Ectodermal cell (in vitro differentiated cells): Measurements from ENCODE around the gene RBFA.
"Not testable (repeated sequence)": the region's sequence is repeated elsewhere in the genome, so short reads cannot be mapped to it uniquely, and the experiment has no call there.

Source experiments
- H3K27ac ChIP-seq: 2 replicates; pipeline ENCODE4 v1.7.0; 2013; ENCODE audit warnings: mild to moderate bottlenecking, low read depth, low read length; ENCODE audit not compliant: insufficient read depth, poor library complexity, severe bottlenecking
- H3K27me3 ChIP-seq: 2 replicates; pipeline ENCODE4 v1.7.0; 2013; ENCODE audit warnings: mild to moderate bottlenecking, low read length; ENCODE audit not compliant: insufficient read depth, control insufficient read depth, poor library complexity, severe bottlenecking
- H3K36me3 ChIP-seq: one replicate; pipeline ENCODE4 v1.7.0; 2013; ENCODE audit warnings: low read length; ENCODE audit not compliant: control insufficient read depth, insufficient read depth
- H3K4me1 ChIP-seq: one replicate; pipeline ENCODE4 v1.7.0; 2013; ENCODE audit warnings: low read length; ENCODE audit not compliant: control insufficient read depth, insufficient read depth
- H3K4me3 ChIP-seq: 2 replicates; pipeline ENCODE4 v1.7.0; 2013; ENCODE audit warnings: low read depth, low read length, control low read depth; ENCODE audit not compliant: insufficient read depth
- H3K9me3 ChIP-seq: 2 replicates; pipeline ENCODE4 v1.7.0; 2013; ENCODE audit warnings: mild to moderate bottlenecking, low read length, moderate library complexity; ENCODE audit not compliant: control insufficient read depth
- WGBS, 2 experiments: methylation state at CpG; one replicate each; pipeline ENCODE4 v1.1.7; 2013; ENCODE audit warnings: missing lambda C conversion rate in 2 of 2; 5-methylcytosine and 5-hydroxymethylcytosine counted together

RBFA gene

DNA sequence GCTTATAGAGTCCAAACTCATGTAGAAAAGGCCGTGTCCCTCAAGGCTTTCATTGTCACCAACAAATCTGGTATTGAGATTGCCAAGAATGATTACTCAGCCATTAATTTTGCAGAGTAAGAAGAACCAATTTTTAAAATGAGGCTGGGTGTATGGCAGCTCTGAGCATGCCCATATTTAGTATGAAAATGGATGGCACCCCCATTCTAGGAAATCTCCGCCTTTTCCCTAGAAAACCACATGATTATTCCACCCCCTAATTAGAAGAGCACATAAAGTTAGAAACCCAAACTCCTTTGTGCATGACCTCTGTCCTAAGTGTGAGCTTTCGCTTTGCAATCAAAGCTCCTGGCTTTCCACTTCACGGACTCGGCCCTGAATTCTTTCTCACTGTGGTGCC is 31.8 kb upstream of the RBFA start:
- no peaks in the 10 kb centered on the region for H3K4me1 ChIP-seq
- WGBS, 2 experiments = 91 to 94% methylated on average over 5 of the region's 5 CpGs

DNA sequence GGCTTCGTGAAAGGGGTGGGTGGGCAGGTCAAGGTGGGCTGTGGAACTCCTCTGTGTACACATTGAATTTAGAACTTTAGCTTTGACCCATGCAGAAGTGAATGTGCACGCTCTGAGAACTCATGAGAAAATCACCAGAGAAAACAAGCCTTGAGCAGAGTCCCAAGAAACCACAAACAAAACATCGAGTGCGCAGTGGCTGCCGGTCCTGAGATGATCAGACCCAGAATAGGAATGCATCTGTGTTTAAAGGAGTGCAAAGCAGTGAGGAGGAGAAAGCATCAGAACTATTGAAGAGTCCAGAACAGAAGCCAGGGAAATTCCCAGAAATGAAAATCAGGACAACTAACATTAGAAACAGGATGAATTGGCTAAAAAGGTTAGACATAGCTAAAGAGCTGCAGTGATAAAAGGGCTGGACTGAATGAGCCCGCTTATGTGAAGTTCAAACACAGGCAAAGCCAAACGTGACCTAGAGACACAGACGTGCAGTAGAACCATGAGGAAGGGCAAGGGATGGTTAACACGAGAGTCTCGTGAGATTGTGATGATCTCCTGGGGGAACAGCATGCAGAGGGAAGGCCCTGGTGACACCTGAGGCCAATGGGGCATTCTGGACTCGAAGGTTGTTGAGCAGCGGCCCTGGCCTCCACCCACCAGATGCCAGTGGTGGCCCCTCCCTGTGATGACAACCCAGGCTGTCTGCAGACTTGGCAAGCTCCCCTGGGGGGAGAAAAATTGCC is 29.5 kb upstream of the RBFA start:
- Histone ChIP-seq H3K4me1 (no peaks in the 10 kb centered on the region), H3K36me3 (no peaks in the 10 kb centered on the region), H3K27me3 (no peaks in the 10 kb centered on the region), H3K27ac (no peak overlapping the region), H3K4me3 (no peak overlapping the region), H3K9me3 (peaks cover 2% of the 10 kb centered on the region)
- WGBS, 2 experiments = 92 to 93% methylated on average over 12 of the region's 12 CpGs

More for the DNA sequence above, 31.8 kb upstream of the RBFA start:
- Histone ChIP-seq H3K4me3 (no peak overlapping the region), H3K27ac (no peak overlapping the region), H3K27me3 (no peaks in the 10 kb centered on the region), H3K36me3 (no peaks in the 10 kb centered on the region), H3K9me3 (peaks cover 2% of the 10 kb centered on the region)

DNA sequence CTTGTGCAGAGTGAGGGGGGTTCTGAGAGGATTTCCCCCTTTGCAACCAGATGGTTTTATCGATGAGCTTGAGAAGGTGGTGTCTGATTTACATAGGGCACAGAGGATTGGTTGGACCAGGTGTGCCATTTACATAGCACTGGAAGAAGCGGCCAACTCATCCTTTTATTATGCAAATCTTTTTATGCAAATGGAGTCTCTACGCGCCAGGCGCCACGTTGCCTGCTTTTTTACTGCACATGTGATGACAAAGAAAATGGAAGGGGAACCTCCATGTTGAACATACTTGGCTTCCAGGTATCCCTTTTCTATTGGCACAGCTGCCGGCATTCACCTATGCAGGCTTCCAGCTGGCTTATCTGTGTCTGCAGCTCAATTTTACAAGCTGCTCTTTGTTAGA is 27.5 kb upstream of the RBFA start:
- WGBS, 2 experiments = 59% methylated on average over 7 of the region's 7 CpGs
- Histone ChIP-seq H3K4me3 (no peak overlapping the region), H3K27me3 (no peaks in the 10 kb centered on the region), H3K36me3 (no peaks in the 10 kb centered on the region), H3K4me1 (no peaks in the 10 kb centered on the region), H3K9me3 (no peaks in the 10 kb centered on the region), H3K27ac (no peak overlapping the region)

DNA sequence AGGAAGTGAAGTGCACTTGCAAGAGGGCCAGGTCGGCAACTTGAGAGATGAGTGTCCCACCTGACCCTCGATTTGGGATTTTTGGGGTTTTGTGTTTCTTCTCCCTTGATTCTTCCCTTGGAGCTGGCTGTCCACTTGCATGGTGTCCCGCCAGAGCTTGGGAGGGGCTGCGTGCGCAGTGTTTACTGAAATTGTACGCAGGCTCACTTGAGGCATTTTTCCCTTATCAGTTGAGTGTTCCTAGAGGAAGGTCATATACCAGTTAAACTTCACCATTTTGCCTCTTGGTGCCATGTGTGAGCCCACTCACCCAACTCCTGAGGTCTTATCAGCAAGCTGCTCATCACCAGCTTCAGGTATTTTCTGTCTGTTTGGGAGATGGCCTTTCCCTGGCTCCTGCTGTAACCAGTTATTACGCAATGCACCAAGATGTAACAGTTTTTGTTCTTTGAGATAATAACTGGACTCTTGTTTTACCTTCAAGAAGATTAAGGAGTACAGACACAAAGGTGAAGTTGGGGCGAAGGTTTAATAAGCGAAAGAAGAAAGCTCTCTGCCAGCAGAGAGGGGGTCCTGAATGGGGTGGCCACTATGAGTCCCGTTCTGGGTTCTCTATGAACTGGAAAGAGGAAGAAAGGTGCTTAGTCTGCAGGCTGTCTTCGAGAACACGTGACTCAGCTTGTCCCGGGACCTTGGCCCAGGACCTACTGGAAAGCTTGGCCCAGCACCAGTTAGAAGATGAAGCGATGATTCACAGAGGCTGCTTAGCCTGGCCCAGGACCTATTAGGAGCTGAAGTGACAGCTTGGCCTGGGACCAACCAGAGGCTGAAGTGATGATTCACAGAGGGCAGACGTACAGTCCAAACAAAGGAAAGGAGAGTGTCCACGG is 24.3 kb upstream of the RBFA start:
- no peaks in the 10 kb centered on the region for H3K4me1 ChIP-seq
- H3K27me3 ChIP-seq = no peaks in the 10 kb centered on the region
- H3K36me3 ChIP-seq = no peaks in the 10 kb centered on the region
- H3K9me3 ChIP-seq = peaks cover 4% of the 10 kb centered on the region
- H3K4me3 ChIP-seq = no peak overlapping the region
- H3K27ac ChIP-seq = no peak overlapping the region
- 85 to 88% methylated on average over 16 of the region's 16 CpGs for WGBS, 2 experiments

DNA sequence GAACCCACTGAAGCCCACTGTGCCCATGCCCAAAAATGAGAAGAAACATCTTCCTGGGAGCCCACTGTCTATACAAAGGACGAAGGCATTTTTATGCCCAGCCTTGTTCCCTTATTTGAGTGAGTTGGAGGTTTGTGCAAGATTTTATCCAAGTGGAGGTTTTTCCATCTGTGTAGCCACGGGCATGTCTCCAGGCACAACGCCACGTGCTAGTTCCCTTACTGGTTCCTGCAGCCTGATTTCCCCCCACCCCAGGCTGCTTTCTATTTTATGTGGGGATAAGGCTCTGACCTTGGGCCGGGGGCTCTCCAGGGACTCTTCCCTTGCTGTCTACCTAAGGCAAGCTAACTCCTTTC is 23.7 kb upstream of the RBFA start:
- Histone ChIP-seq H3K9me3 (peaks cover 4% of the 10 kb centered on the region), H3K27ac (no peak overlapping the region), H3K36me3 (no peaks in the 10 kb centered on the region), H3K4me3 (no peak overlapping the region), H3K4me1 (no peaks in the 10 kb centered on the region), H3K27me3 (no peaks in the 10 kb centered on the region)
- WGBS, 2 experiments = 94 to 97% methylated on average over 4 to 5 of the region's 5 CpGs

DNA sequence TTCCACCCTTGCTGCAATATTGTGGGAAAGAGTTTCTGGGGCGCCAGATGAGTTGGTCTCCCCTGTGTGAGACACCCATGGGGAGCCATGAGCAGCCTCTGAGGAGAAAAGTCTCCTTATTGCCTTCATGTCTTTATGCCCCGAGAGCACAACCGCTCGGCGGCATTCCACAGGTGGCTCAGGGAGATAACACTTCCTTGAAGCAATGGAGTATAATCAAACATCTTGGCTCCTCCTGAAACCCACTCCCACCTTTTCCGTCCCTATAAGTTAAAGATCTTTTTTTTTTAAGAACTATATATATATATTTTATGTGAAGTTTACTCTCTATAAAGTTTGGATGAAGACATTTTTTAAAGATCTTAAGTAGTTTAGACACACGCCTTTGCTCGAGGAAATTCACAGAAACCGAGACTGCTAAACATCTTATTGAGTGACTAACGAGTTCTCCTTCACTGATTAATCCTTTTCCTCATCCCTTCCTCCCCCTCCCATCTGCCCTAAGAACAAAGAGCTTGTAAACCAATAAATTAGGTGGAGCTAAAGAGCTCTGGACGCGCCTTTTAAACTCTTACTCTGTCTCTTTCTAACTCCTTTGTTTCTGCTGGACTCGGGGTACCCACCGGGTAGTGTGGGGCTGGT is 22.6 kb upstream of the RBFA start:
- H3K36me3 ChIP-seq, H3K9me3 ChIP-seq, H3K4me1 ChIP-seq, H3K27ac ChIP-seq, H3K27me3 ChIP-seq, H3K4me3 ChIP-seq: not testable (repeated sequence)
- 88 to 92% methylated on average over 13 of the region's 14 CpGs for WGBS, 2 experiments

DNA sequence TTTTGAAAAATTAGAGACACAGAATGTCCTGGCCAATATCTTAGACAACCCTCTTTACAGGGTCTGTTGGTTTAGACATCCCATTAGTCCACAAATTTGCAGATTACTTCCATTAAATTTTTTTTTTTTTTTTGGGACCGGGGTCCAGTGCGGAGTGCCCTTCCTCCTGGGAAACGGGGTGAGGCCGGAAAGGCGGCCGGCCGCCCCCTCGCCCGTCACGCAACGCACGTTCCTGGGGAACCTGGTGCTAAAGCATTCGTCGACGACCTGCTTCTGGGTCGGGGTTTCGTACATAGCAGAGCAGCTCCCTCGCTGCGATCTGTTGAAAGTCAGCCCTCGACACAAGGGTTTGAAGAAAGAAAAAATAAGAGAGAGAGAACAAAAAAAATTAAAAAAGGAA is 21.5 kb upstream of the RBFA start:
- Histone ChIP-seq H3K27ac (no peak overlapping the region), H3K9me3 (peaks cover 4% of the 10 kb centered on the region), H3K27me3 (no peaks in the 10 kb centered on the region), H3K4me3 (no peak overlapping the region), H3K4me1 (no peaks in the 10 kb centered on the region), H3K36me3 (no peaks in the 10 kb centered on the region)
- 93 to 95% methylated on average over 20 of the region's 20 CpGs for WGBS, 2 experiments

DNA sequence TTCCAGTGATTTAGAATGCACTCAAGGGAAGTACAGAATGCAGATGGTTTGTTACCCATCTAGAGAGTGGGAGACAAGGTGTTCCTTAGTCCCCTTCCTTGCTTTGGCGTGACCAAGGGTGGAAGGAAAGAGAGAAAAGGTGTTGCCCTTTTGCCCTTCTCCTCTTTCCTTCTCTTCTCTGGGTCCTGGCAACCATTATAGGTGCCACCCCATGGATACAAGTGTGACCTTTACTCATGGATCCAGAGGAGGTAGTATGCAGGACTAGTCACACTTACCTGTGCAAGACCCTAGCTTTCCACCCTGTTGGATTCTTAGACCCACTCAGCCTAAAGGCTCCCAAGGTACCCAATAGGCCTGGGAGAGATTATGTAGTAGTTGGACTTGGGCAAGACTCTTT is 11.6 kb upstream of the RBFA start:
- Histone ChIP-seq H3K4me1 (no peaks in the 10 kb centered on the region), H3K36me3 (no peaks in the 10 kb centered on the region), H3K27ac (no peak overlapping the region), H3K4me3 (no peak overlapping the region), H3K27me3 (no peaks in the 10 kb centered on the region), H3K9me3 (peaks cover 9% of the 10 kb centered on the region)
- 67 to 72% methylated on average over 1 of the region's 1 CpG for WGBS, 2 experiments

DNA sequence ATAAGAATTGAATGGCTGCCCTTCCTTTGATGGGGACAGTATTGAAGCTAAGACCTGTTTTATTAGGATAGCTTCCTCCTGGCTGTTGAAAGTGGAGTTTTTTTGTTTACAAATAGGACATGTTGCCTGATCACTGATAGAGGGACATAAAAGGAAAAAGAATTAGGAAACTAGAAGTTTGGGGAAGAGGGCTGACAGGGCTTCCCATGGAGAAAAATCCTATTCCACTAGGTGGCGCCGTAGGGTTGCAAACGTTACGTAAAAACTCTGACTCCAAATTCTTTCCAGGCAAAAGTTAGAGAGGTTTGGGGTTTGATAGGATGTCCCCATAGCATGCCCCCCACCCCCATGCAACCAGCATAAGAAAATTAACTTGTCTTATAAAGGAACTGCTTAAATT is 11.1 kb upstream of the RBFA start:
- H3K4me3 ChIP-seq = no peak overlapping the region
- H3K4me1 ChIP-seq = no peaks in the 10 kb centered on the region
- 88 to 89% methylated on average over 4 of the region's 4 CpGs for WGBS, 2 experiments
- peaks cover 9% of the 10 kb centered on the region for H3K9me3 ChIP-seq
- no peaks in the 10 kb centered on the region for H3K27me3 ChIP-seq
- no peak overlapping the region for H3K27ac ChIP-seq
- no peaks in the 10 kb centered on the region for H3K36me3 ChIP-seq

DNA sequence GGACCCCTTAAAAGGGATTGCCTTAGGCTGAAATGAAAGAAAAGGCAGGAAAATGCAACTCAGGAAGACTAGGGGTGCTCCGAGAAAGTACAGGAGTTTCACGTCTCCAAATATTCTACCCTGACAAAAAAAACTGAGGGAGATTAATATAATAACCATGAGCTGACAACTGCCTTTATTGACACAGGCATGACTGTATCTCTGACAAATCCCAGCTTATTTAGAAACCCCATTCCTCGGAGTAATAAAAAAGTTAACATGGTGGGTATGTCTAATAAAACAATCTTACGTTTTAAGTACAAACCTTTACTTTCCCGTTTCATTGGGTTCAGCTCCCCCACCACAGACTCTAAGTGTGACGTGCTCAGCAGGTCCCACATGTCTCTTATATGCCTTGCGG is 7.9 kb upstream of the RBFA start:
- H3K27me3 ChIP-seq = no peaks in the 10 kb centered on the region
- H3K36me3 ChIP-seq = no peaks in the 10 kb centered on the region
- H3K27ac ChIP-seq = no peak overlapping the region
- no peak overlapping the region for H3K4me3 ChIP-seq
- H3K9me3 ChIP-seq = peaks cover 9% of the 10 kb centered on the region
- WGBS, 2 experiments = 93 to 94% methylated on average over 7 of the region's 7 CpGs
- no peaks in the 10 kb centered on the region for H3K4me1 ChIP-seq
